22Rv1 (cell line): ENCODE results near the gene CLMN.

ENCODE experiments used
- ZFX ChIP-seq: fragments of 450-650 bp; IDR thresholded peaks from 2 replicates; pipeline ENCODE4 v1.6.1; 2017; ENCODE audit warnings: antibody characterized with exemption, borderline replicate concordance
- TF ChIP-seq, protein P1 (sequence below): fragments of 450-650 bp; IDR thresholded peaks from 2 replicates; pipeline ENCODE4 v1.5.1; 2017; ENCODE audit warnings: mild to moderate bottlenecking

DNA sequence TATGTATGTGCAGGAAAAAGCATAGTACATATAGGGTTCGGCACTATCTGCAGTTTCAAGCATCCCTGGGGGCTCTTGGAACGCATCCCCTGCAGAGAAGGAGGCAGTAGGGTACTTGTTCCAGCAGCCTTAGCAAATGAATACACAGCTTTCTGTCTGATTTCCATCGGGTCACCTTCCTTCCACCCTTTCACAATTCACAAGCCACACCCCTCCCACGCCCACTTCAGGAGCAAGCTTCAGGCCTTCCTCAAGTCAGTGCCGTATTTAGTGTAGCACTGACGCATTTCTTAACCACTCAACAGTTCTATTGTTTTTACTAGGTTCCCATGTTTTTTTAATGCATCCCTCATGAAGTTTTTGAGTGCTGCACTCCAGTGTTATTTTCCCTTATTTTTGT is 64.2 kb downstream of the CLMN start:
- TF ChIP-seq, protein P1, sequence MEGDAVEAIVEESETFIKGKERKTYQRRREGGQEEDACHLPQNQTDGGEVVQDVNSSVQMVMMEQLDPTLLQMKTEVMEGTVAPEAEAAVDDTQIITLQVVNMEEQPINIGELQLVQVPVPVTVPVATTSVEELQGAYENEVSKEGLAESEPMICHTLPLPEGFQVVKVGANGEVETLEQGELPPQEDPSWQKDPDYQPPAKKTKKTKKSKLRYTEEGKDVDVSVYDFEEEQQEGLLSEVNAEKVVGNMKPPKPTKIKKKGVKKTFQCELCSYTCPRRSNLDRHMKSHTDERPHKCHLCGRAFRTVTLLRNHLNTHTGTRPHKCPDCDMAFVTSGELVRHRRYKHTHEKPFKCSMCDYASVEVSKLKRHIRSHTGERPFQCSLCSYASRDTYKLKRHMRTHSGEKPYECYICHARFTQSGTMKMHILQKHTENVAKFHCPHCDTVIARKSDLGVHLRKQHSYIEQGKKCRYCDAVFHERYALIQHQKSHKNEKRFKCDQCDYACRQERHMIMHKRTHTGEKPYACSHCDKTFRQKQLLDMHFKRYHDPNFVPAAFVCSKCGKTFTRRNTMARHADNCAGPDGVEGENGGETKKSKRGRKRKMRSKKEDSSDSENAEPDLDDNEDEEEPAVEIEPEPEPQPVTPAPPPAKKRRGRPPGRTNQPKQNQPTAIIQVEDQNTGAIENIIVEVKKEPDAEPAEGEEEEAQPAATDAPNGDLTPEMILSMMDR, result no peak
- no peak for TF ChIP-seq ZFX
